HG03196 (cell line): ENCODE results near the gene AGPAT2.

Source experiments
- ATAC-seq: cut with Tn5 transposase; IDR thresholded peaks from one replicate; pipeline ENCODE4 v1.9.1; 2021; ENCODE audit not compliant: unreplicated experiment

Gene AGPAT2

GRCh38 chr9:136664000-136664915 lies 23.0 kb downstream of the AGPAT2 start:
- no peak for ATAC-seq

GRCh38 chr9:136662656-136663581 lies 24.3 kb downstream of the AGPAT2 start, which contains the start of gene EGFL7:
EGFL7 (plus strand) TSS chr9:136662916; CDS start chr9:136668283, 5,367 bp downstream.
- ATAC-seq: no peak

GRCh38 chr9:136662326-136662655 lies 25.0 kb downstream of the AGPAT2 start:
- ATAC-seq: no peak

- no peak for ATAC-seq
Observed at GRCh38 chr9:136661641-136662325, 25.5 kb downstream of the AGPAT2 start.

- no peak for ATAC-seq
Observed at GRCh38 chr9:136660971-136661550, 26.2 kb downstream of the AGPAT2 start.

GRCh38 chr9:136659861-136660784 lies 27.1 kb downstream of the AGPAT2 start:
- ATAC-seq: no peak

GRCh38 chr9:136658849-136659535 lies 28.3 kb downstream of the AGPAT2 start:
- no peak for ATAC-seq

- ATAC-seq: no peak
Observed at GRCh38 chr9:136657974-136658848, 29.0 kb downstream of the AGPAT2 start.

GRCh38 chr9:136656795-136657611 lies 30.3 kb downstream of the AGPAT2 start:
- ATAC-seq: no peak

GRCh38 chr9:136656183-136656738 lies 31.0 kb downstream of the AGPAT2 start:
- ATAC-seq: no peak

- no peak for ATAC-seq
Observed at GRCh38 chr9:136655536-136656182, 31.6 kb downstream of the AGPAT2 start.

GRCh38 chr9:136654820-136655535 lies 32.3 kb downstream of the AGPAT2 start:
- ATAC-seq: no peak

GRCh38 chr9:136653323-136654079 lies 33.8 kb downstream of the AGPAT2 start:
- no peak for ATAC-seq

- no peak for ATAC-seq
Observed at GRCh38 chr9:136651860-136652259, 35.4 kb downstream of the AGPAT2 start.

GRCh38 chr9:136650648-136651047 lies 36.6 kb downstream of the AGPAT2 start:
- ATAC-seq: no peak
